MM.1S (cell line): ENCODE data around the gene ETNK1.

ENCODE experiments used
- DNase-seq: peaks from one replicate; pipeline ENCODE4 v3.0.0-alpha.2; 2015
- H2AFZ ChIP-seq: fragments of 300-600 bp; sonication (generic); 2 replicates; pipeline ENCODE4 v1.6.0; 2016; ENCODE audit warnings: antibody characterized with exemption, low read length
- H3F3A ChIP-seq: fragments of 300-600 bp; sonication (generic); 2 replicates; pipeline ENCODE4 v1.6.1; 2016; ENCODE audit warnings: mild to moderate bottlenecking, antibody characterized with exemption, low read length, moderate library complexity, mixed read lengths; ENCODE audit not compliant: insufficient read depth
- H3K27ac ChIP-seq: fragments of 300-600 bp; sonication (generic); 2 replicates; pipeline ENCODE4 v1.5.1; 2016; ENCODE audit warnings: mild to moderate bottlenecking, low read length
- H3K27me3 ChIP-seq: fragments of 300-600 bp; sonication (generic); replicated peaks from 2 replicates; pipeline ENCODE4 v1.6.0; 2016; ENCODE audit warnings: low read length; ENCODE audit not compliant: insufficient read depth
- H3K36me3 ChIP-seq: fragments of 300-600 bp; sonication (generic); replicated peaks from 2 replicates; pipeline ENCODE4 v1.6.1; 2016; ENCODE audit warnings: mild to moderate bottlenecking, low read length, mixed read lengths; ENCODE audit not compliant: insufficient read depth
- H3K4me1 ChIP-seq: fragments of 300-600 bp; sonication (generic); 2 replicates; pipeline ENCODE4 v1.6.1; 2016; ENCODE audit warnings: low read length, mixed read lengths
- H3K4me2 ChIP-seq: fragments of 300-600 bp; sonication (generic); 2 replicates; pipeline ENCODE4 v1.6.0; 2016; ENCODE audit warnings: low read depth, low read length
- H3K4me3 ChIP-seq: fragments of 300-600 bp; sonication (generic); 2 replicates; pipeline ENCODE4 v1.5.1; 2016; ENCODE audit warnings: low read length, mixed read lengths
- H3K79me2 ChIP-seq: fragments of 300-600 bp; sonication (generic); 2 replicates; pipeline ENCODE4 v1.6.1; 2016; ENCODE audit warnings: mixed run types, low read length, mixed read lengths
- H3K9ac ChIP-seq: fragments of 300-600 bp; sonication (generic); 2 replicates; pipeline ENCODE4 v1.6.1; 2016; ENCODE audit warnings: low read length, mixed read lengths
- H3K9me2 ChIP-seq: fragments of 300-600 bp; sonication (generic); replicated peaks from 2 replicates; pipeline ENCODE4 v1.6.1; 2016; ENCODE audit warnings: mild to moderate bottlenecking, low read length, mixed read lengths; ENCODE audit not compliant: insufficient read depth
- H3K9me3 ChIP-seq: fragments of 300-600 bp; sonication (generic); replicated peaks from 2 replicates; pipeline ENCODE4 v1.6.1; 2016; ENCODE audit warnings: mild to moderate bottlenecking, low read length, mixed read lengths; ENCODE audit not compliant: insufficient read depth
- H4K20me1 ChIP-seq: fragments of 300-600 bp; sonication (generic); 2 replicates; pipeline ENCODE4 v1.6.1; 2016; ENCODE audit warnings: mild to moderate bottlenecking, low read length, moderate library complexity, mixed read lengths; ENCODE audit not compliant: insufficient read depth
- CTCF ChIP-seq: fragments of 300-600 bp; sonication (generic); IDR thresholded peaks from 2 replicates; pipeline ENCODE4 v1.5.1; 2016; ENCODE audit warnings: antibody characterized with exemption, low read length, mixed read lengths
- EZH2 ChIP-seq: fragments of 300-600 bp; sonication (generic); optimal IDR thresholded peaks from 2 replicates; pipeline ENCODE3; 2017; ENCODE audit warnings: low read depth, mild to moderate bottlenecking, antibody characterized with exemption, low read length, mixed read lengths
- EZH2phosphoT487 ChIP-seq: fragments of 300-600 bp; sonication (generic); IDR thresholded peaks from 2 replicates; pipeline ENCODE4 v1.6.1; 2018; ENCODE audit warnings: antibody characterized with exemption, low read length

Gene ETNK1, protein sequence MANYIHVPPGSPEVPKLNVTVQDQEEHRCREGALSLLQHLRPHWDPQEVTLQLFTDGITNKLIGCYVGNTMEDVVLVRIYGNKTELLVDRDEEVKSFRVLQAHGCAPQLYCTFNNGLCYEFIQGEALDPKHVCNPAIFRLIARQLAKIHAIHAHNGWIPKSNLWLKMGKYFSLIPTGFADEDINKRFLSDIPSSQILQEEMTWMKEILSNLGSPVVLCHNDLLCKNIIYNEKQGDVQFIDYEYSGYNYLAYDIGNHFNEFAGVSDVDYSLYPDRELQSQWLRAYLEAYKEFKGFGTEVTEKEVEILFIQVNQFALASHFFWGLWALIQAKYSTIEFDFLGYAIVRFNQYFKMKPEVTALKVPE

GRCh38 chr12:22624870-22625761 is at the start of gene ETNK1:
Gene ETNK1, plus strand, starts transcription at chr12:22625171. Its CDS starts 260 bp downstream, at chr12:22625431.
- Histone ChIP-seq H3K4me3 (peak within 1 kb of the TSS; percentile 96), H3K79me2 (peaks cover 56% of the 10 kb centered on the region), H3K36me3 (no peaks in the 10 kb centered on the region)

GRCh38 chr12:22576065-22576464 is 48.9 kb upstream of the ETNK1 start:
- TF ChIP-seq EZH2: no peak
- no peak for TF ChIP-seq CTCF
- no peak for TF ChIP-seq EZH2phosphoT487
- H3K27ac ChIP-seq: no peak overlapping the region
- DNase-seq: no peak

More at GRCh38 chr12:22624870-22625761, at the start of gene ETNK1:
- TF ChIP-seq CTCF (no peak), EZH2 (no peak), EZH2phosphoT487 (no peak)
- DNase-seq: peak; percentile 89
- Histone ChIP-seq H3K27me3 (no peaks in the 10 kb centered on the region), H2AFZ (peak within 1 kb of the TSS; percentile 97), H3K9ac (peak within 1 kb of the TSS; percentile 90), H3K4me1 (0 out of 2 replicates have a peak, but pooled peaks cover 2% of the 10 kb centered on the region), H3K9me3 (no peaks in the 10 kb centered on the region), H3F3A (peaks cover 11% of the 10 kb centered on the region), H4K20me1 (no peaks in the 10 kb centered on the region; the same call in 1 of the 2 replicates), H3K27ac (peak within 1 kb of the TSS; percentile 85), H3K4me2 (peak within 1 kb of the TSS; percentile 76), H3K9me2 (no peaks in the 10 kb centered on the region)

DNA sequence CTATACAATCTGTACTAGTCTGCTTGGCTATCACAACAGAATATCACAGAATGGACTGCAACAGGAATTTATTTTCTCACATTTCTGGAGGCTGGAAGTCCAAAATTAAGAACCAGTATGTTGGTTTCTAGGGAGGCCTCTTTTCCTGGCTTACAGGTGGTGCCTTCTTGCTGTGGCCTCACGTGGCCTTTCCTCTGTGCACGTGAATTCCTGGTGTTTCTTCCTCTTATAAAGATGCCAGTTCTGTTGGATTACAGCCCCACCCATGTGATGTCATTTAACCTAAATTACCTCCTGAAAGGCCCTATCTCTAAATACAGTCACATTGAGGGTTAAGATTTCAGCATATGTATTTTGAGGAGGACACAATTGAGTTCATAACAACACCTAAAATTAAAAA is 48.5 kb upstream of the ETNK1 start:
- Histone ChIP-seq H3K27ac (no peak overlapping the region), H3K27me3 (no peaks in the 10 kb centered on the region), H3K9me2 (no peaks in the 10 kb centered on the region), H3K36me3 (no peaks in the 10 kb centered on the region), H3K9me3 (no peaks in the 10 kb centered on the region), H3K9ac (no peak overlapping the region), H3K4me2 (no peak overlapping the region), H3K4me1 (no peaks in the 10 kb centered on the region), H4K20me1 (no peaks in the 10 kb centered on the region), H2AFZ (no peak overlapping the region), H3K4me3 (no peak overlapping the region), H3K79me2 (no peaks in the 10 kb centered on the region), H3F3A (no peaks in the 10 kb centered on the region)
- DNase-seq: no peak
- no peak for TF ChIP-seq EZH2
- no peak for TF ChIP-seq EZH2phosphoT487
- no peak for TF ChIP-seq CTCF

More at GRCh38 chr12:22576065-22576464, 48.9 kb upstream of the ETNK1 start:
- Histone ChIP-seq H3K4me3 (no peak overlapping the region), H2AFZ (no peak overlapping the region), H3K9ac (no peak overlapping the region), H3K9me3 (no peaks in the 10 kb centered on the region), H3K36me3 (no peaks in the 10 kb centered on the region), H3K4me1 (no peaks in the 10 kb centered on the region), H3K27me3 (no peaks in the 10 kb centered on the region), H3K79me2 (no peaks in the 10 kb centered on the region), H3K9me2 (no peaks in the 10 kb centered on the region), H3F3A (no peaks in the 10 kb centered on the region), H4K20me1 (no peaks in the 10 kb centered on the region), H3K4me2 (no peak overlapping the region)
